Left kidney (tissue), 2 donors: ENCODE measurements around the gene DMXL1. TPM values are rescaled to one million over a fixed set of nuclear protein-coding genes. Genes with fewer than 3 reads are reported as not detected.

Experiments used
- DNase-seq: peaks from one replicate; pipeline ENCODE4 v3.0.0-alpha.2; 2013
- polyA plus RNA-seq: library from polyadenylated mRNA; unstranded; fragments of 120-200 nt; gene quantifications from one replicate; pipeline ENCODE4 v1.2.1, GENCODE V29; 2013; ENCODE audit not compliant: insufficient read length

DMXL1 gene
- polyA plus RNA-seq, 1 donor = 66.1 TPM

GRCh38 chr5:119290161-119290569 is 219.3 kb downstream of the DMXL1 start:
- DNase-seq = no peak

- no peak for DNase-seq
Observed at GRCh38 chr5:119290607-119291006, 219.7 kb downstream of the DMXL1 start.

GRCh38 chr5:119291056-119291455 is 220.2 kb downstream of the DMXL1 start:
- no peak for DNase-seq

GRCh38 chr5:119291877-119292276 is 221.0 kb downstream of the DMXL1 start:
- no peak for DNase-seq

GRCh38 chr5:119292701-119293515 is 222.0 kb downstream of the DMXL1 start:
- DNase-seq = no peak

- no peak for DNase-seq
Observed at GRCh38 chr5:119293516-119293829, 222.6 kb downstream of the DMXL1 start.

Other genes starting within 250 kb of the DMXL1 start
- gene DTWD2, start 82.5 kb upstream of the DMXL1 start, polyA plus RNA-seq = 14.1 TPM